ENCODE data around the gene USP34. TPM values are rescaled to one million over a fixed set of nuclear protein-coding genes. Genes with fewer than 3 reads are reported as not detected.
A peak's percentile ranks its signal among the peaks of the same experiment; 100 is the strongest.

USP34 gene
- total and polyA plus RNA-seq, 9 of the 15 experiments (the other 6 are each of a cell fraction or from before 2014, with no cell fraction given), result 19.8 to 108 (median 67.8) TPM

DNA sequence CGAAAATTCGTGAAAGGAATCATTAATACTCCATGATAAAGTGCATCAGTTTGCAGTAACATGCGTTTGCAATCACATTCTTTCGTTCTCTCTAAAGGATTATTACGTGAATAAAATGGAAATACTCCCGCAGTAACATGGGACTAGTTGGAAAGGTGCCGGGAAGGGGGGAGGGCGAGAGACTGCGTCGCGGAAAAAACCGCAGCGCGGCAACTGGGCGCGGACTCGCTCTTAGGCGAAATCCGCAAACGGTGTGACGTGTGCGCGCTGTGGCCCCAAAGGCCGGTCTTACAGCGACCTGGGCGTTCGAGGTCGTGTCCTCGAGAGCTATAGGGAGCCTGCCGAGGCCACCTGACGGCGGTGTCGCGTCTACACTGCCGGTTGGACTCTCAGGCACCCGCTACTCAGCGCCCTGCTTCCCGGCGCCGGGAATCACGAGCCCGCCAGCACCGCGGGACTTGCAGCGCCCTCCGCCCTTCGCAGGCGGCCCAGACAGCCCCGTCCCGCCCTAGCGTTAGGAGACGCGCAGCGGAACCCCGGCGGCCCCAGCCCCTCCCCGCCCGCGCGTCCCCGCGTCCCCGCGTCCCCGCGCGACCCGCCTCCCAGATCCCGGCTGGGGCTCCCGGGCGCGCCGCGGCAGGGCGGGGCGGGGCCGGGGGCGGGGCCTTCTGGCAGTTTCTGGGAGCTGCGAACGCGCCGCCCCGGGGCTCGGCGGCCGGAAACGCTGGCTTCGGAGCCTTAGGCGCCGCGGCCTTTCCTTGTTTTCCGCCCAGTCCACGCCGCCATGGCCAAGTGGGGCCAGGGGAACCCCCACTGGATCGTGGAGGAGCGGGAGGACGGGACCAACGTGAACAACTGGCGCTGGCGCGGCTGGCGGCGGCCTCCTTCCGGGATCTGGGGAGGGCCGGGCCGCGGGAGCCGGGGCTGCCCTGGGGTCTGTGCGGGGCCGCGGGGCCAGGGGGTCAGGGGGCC lies 293.8 kb downstream of the USP34 start (continued):
- TF ChIP-seq, protein P1, sequence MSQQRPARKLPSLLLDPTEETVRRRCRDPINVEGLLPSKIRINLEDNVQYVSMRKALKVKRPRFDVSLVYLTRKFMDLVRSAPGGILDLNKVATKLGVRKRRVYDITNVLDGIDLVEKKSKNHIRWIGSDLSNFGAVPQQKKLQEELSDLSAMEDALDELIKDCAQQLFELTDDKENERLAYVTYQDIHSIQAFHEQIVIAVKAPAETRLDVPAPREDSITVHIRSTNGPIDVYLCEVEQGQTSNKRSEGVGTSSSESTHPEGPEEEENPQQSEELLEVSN (IDR thresholded peaks at IDR 0.05; ENCODE audit: borderline replicate concordance in 1 of 2, extremely low read depth in 1 of 2, insufficient read depth in 1 of 2, insufficient read length in 1 of 2, low read depth in 1 of 2, low read length in 1 of 2, poor library complexity in 1 of 2, severe bottlenecking in 1 of 2), result peak; percentile 85 to 89
- TF ChIP-seq ELF1 (tag; IDR thresholded peaks at IDR 0.05) (peak; percentile 73), ZNF584 (CRISPR knock-in tag; IDR thresholded peaks at IDR 0.05; ENCODE audit: low read depth) (peak; percentile 55), SAP30 (IDR thresholded peaks at IDR 0.05; ENCODE audit: borderline replicate concordance, insufficient read depth, low read depth, low read length, poor library complexity, severe bottlenecking) (no peak), CBX2 (IDR thresholded peaks at IDR 0.05; ENCODE audit: insufficient read depth, low read length, poor library complexity, severe bottlenecking) (no peak), PTRF (tag; IDR thresholded peaks at IDR 0.05) (no peak), CBX1 (IDR thresholded peaks at IDR 0.05; ENCODE audit: low read depth) (peak; percentile 89), ETV5 (CRISPR knock-in tag; IDR thresholded peaks at IDR 0.05; ENCODE audit: low read depth) (peak; percentile 83), THRAP3 (IDR thresholded peaks at IDR 0.05; ENCODE audit: borderline replicate concordance) (no peak), STAT5B (CRISPR knock-in tag; IDR thresholded peaks at IDR 0.05) (no peak), ZNF778 (CRISPR knock-in tag; IDR thresholded peaks at IDR 0.05) (no peak), PURB (CRISPR knock-in tag; IDR thresholded peaks at IDR 0.05; ENCODE audit: low read depth) (no peak), ZBTB1 (CRISPR knock-in tag; IDR thresholded peaks at IDR 0.05; ENCODE audit: borderline replicate concordance, low read depth) (peak; percentile 49), RBM39 (optimal IDR thresholded peaks at IDR 0.05; ENCODE audit: low read depth, low read length) (no peak), NR4A1 (CRISPR knock-in tag; IDR thresholded peaks at IDR 0.05) (peak; percentile 87; the same call in 1 of the 2 replicates), NR4A1 (tag; IDR thresholded peaks at IDR 0.05) (peak; percentile 43; the same call in 1 of the 2 replicates), ZNF224 (CRISPR knock-in tag; IDR thresholded peaks at IDR 0.05) (no peak), SRSF7 (optimal IDR thresholded peaks at IDR 0.05; ENCODE audit: low read depth, low read length) (no peak), CREB1 (IDR thresholded peaks at IDR 0.05) (peak; percentile 79), CREB1 (CRISPR knock-in tag; IDR thresholded peaks at IDR 0.05) (peak; percentile 88)
- TF ChIP-seq, protein P2, sequence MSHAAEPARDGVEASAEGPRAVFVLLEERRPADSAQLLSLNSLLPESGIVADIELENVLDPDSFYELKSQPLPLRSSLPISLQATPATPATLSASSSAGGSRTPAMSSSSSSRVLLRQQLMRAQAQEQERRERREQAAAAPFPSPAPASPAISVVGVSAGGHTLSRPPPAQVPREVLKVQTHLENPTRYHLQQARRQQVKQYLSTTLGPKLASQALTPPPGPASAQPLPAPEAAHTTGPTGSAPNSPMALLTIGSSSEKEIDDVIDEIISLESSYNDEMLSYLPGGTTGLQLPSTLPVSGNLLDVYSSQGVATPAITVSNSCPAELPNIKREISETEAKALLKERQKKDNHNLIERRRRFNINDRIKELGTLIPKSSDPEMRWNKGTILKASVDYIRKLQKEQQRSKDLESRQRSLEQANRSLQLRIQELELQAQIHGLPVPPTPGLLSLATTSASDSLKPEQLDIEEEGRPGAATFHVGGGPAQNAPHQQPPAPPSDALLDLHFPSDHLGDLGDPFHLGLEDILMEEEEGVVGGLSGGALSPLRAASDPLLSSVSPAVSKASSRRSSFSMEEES (CRISPR knock-in tag; IDR thresholded peaks at IDR 0.05), result no peak
- TF ChIP-seq, protein P3, sequence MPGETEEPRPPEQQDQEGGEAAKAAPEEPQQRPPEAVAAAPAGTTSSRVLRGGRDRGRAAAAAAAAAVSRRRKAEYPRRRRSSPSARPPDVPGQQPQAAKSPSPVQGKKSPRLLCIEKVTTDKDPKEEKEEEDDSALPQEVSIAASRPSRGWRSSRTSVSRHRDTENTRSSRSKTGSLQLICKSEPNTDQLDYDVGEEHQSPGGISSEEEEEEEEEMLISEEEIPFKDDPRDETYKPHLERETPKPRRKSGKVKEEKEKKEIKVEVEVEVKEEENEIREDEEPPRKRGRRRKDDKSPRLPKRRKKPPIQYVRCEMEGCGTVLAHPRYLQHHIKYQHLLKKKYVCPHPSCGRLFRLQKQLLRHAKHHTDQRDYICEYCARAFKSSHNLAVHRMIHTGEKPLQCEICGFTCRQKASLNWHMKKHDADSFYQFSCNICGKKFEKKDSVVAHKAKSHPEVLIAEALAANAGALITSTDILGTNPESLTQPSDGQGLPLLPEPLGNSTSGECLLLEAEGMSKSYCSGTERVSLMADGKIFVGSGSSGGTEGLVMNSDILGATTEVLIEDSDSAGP (CRISPR knock-in tag; IDR thresholded peaks at IDR 0.05), result no peak
- TF ChIP-seq, protein P4, sequence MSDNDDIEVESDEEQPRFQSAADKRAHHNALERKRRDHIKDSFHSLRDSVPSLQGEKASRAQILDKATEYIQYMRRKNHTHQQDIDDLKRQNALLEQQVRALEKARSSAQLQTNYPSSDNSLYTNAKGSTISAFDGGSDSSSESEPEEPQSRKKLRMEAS (CRISPR knock-in tag; IDR thresholded peaks at IDR 0.05), result peak; percentile 74

All from K562 (cell line).